Caco-2 (cell line): Measurements from ENCODE around the gene SNCB. TPM values are rescaled to one million over a fixed set of nuclear protein-coding genes. Genes with fewer than 3 reads are reported as not detected.

ENCODE experiments used
- BruUV-seq: library from RNA; stranded (reverse); fragments of 400-500 nt; replicated peaks from 2 replicates; lab custom pipeline; 2021; lab: Mats Ljungman, UMichigan
- CTCF ChIA-PET: fragments of 300-600 bp; sonication (Branson Sonifier 250); formaldehyde crosslinking; loops from one replicate; lab custom pipeline; 2022; ENCODE audit warnings: antibody characterized with exemption; lab: Charles Lee
- POLR2A ChIA-PET: fragments of 300-600 bp; sonication (Branson Sonifier 250); formaldehyde crosslinking; loops from one replicate; lab custom pipeline; 2022; ENCODE audit warnings: antibody characterized with exemption; lab: Charles Lee
- DNase-seq, 2 experiments: peaks; one replicate each; pipeline versions ENCODE4 v3.0.0 to v3.0.0-alpha.2; 2020 to 2022
- H3K27me3 ChIP-seq: replicated peaks from 2 replicates; pipeline ENCODE4 v1.6.0; 2011; ENCODE audit warnings: low read length; ENCODE audit not compliant: control insufficient read depth, insufficient read depth
- H3K36me3 ChIP-seq: 2 replicates; pipeline ENCODE4 v1.5.1; 2011; ENCODE audit warnings: low read length; ENCODE audit not compliant: control insufficient read depth, insufficient read depth
- H3K4me1 ChIP-seq: fragments of 250-450 bp; sonication (Bioruptor Pico); 2 replicates; pipeline ENCODE4 v1.5.1; 2020; ENCODE audit warnings: mild to moderate bottlenecking
- H3K4me3 ChIP-seq: 2 replicates; pipeline ENCODE4 v1.5.1; 2011; ENCODE audit warnings: low read depth, mild to moderate bottlenecking, control low read depth, low read length
- H3K9me3 ChIP-seq: fragments of 250-450 bp; sonication (Bioruptor Pico); 2 replicates; pipeline ENCODE4 v1.5.1; 2020; ENCODE audit warnings: mild to moderate bottlenecking, moderate library complexity
- H3K27ac Mint-ChIP-seq: one replicate; pipeline ENCODE4 v1.8.0; 2022; ENCODE audit warnings: mixed read lengths; ENCODE audit not compliant: unreplicated experiment
- H3K27me3 Mint-ChIP-seq: one replicate; pipeline ENCODE4 v1.8.0; 2022; ENCODE audit warnings: mixed read lengths; ENCODE audit not compliant: insufficient read depth, unreplicated experiment
- H3K36me3 Mint-ChIP-seq: one replicate; pipeline ENCODE4 v1.8.0; 2022; ENCODE audit warnings: mild to moderate bottlenecking, mixed read lengths; ENCODE audit not compliant: insufficient read depth, unreplicated experiment
- H3K4me1 Mint-ChIP-seq: one replicate; pipeline ENCODE4 v1.8.0; 2022; ENCODE audit warnings: low read depth, mixed read lengths; ENCODE audit not compliant: unreplicated experiment
- H3K4me3 Mint-ChIP-seq: one replicate; pipeline ENCODE4 v1.8.0; 2022; ENCODE audit warnings: mild to moderate bottlenecking, moderate library complexity, mixed read lengths; ENCODE audit not compliant: unreplicated experiment
- H3K9me3 Mint-ChIP-seq: one replicate; pipeline ENCODE4 v1.8.0; 2022; ENCODE audit warnings: mixed read lengths; ENCODE audit not compliant: unreplicated experiment
- CTCF ChIP-seq, 2 experiments: fragments of 200-600 bp in 1 of 2; IDR thresholded peaks; 1 replicate in 1 of 2; 2 replicates in 1 of 2; pipeline versions ENCODE4 v1.5.1 to v1.8.0; 2011 to 2022; ENCODE audit warnings: antibody characterized with exemption in 1 of 2, control low read depth in 1 of 2, inconsistent platforms in 1 of 2, low read depth in 1 of 2, low read length in 1 of 2, mild to moderate bottlenecking in 1 of 2, moderate library complexity in 1 of 2; ENCODE audit not compliant: insufficient read depth in 1 of 2, severe bottlenecking in 1 of 2, unreplicated experiment in 1 of 2
- intact Hi-C: fragments of 100-400 bp; cut with micrococcal nuclease; formaldehyde crosslinking; loops from one replicate; pipeline ENCODE4 v1.10.0; 2022; ENCODE audit not compliant: unreplicated experiment
- total RNA-seq: library from RNA; stranded (reverse); gene quantifications from 2 replicates; pipeline ENCODE4 v1.2.3, GENCODE V29; 2022

The SNCB gene
- total RNA-seq, 1 experiment from 2014 or later, result not detected

- H3K4me3 ChIP-seq, result no peak overlapping the region
- H3K4me1 Mint-ChIP-seq, result no peaks in the 10 kb centered on the region
- POLR2A ChIA-PET, result no interaction called here
- intact Hi-C loops, result no loop called here
- no peaks in the 10 kb centered on the region for H3K9me3 Mint-ChIP-seq
- H3K36me3 Mint-ChIP-seq, result no peaks in the 10 kb centered on the region
- H3K27ac Mint-ChIP-seq, result no peak overlapping the region
- no peaks in the 10 kb centered on the region for H3K9me3 ChIP-seq
- H3K36me3 ChIP-seq, result no peaks in the 10 kb centered on the region
- no peaks in the 10 kb centered on the region for H3K27me3 ChIP-seq
- H3K27me3 Mint-ChIP-seq, result peaks cover 11% of the 10 kb centered on the region
- no TSS peak for BruUV-seq
- no peak for TF ChIP-seq CTCF (IDR thresholded peaks at IDR 0.05; ENCODE audit: insufficient read depth in 1 of 2, low read depth in 1 of 2, low read length in 1 of 2, severe bottlenecking in 1 of 2, unreplicated experiment in 1 of 2)
- no peak for DNase-seq
- no peaks in the 10 kb centered on the region for H3K4me1 ChIP-seq
- no peak overlapping the region for H3K4me3 Mint-ChIP-seq
- CTCF ChIA-PET, result interaction anchor here (0.7 kb wide), 1 partner anchor 346 kb away, joined by 6 read pairs; no protein-coding TSS in a partner anchor
Observed at GRCh38 chr5:176665517-176665916, 35.2 kb upstream of the SNCB start.

DNA sequence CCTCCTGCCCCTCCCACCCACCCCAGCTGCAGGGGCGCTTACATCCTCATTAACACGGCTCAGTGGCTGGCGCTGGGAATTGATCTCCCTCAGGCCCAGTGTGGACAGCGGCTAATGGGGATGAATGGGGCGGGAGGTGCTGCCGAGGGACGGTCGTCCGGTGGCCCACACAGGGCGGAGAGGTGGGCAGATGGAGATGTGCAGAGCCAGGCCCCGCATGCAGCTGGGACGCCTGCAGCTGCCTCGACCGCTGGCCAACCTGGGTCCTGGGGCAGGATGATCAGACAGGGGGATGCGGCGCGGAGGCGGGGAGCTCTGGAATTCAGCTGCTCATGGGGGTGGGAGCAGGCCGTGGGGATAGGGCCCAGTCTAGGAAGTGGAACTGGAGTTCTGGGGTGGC lies 34.6 kb upstream of the SNCB start:
- intact Hi-C loops, result loop anchor here (5.0 kb wide), 2 partner anchors 147 to 447 kb away; partner anchors contain the start of gene UNC5A
- H3K9me3 Mint-ChIP-seq, result no peaks in the 10 kb centered on the region
- no peak for TF ChIP-seq CTCF (IDR thresholded peaks at IDR 0.05; ENCODE audit: insufficient read depth in 1 of 2, low read depth in 1 of 2, low read length in 1 of 2, severe bottlenecking in 1 of 2, unreplicated experiment in 1 of 2)
- no peaks in the 10 kb centered on the region for H3K9me3 ChIP-seq
- H3K27ac Mint-ChIP-seq, result no peak overlapping the region
- H3K4me3 ChIP-seq, result no peak overlapping the region
- no peaks in the 10 kb centered on the region for H3K36me3 ChIP-seq
- CTCF ChIA-PET, result no interaction called here
- H3K4me3 Mint-ChIP-seq, result no peak overlapping the region
- BruUV-seq, result no TSS peak
- no peaks in the 10 kb centered on the region for H3K36me3 Mint-ChIP-seq
- POLR2A ChIA-PET, result no interaction called here
- peaks cover 11% of the 10 kb centered on the region for H3K27me3 Mint-ChIP-seq
- no peaks in the 10 kb centered on the region for H3K4me1 Mint-ChIP-seq
- H3K4me1 ChIP-seq, result no peaks in the 10 kb centered on the region
- no peak for DNase-seq
- H3K27me3 ChIP-seq, result no peaks in the 10 kb centered on the region

DNA sequence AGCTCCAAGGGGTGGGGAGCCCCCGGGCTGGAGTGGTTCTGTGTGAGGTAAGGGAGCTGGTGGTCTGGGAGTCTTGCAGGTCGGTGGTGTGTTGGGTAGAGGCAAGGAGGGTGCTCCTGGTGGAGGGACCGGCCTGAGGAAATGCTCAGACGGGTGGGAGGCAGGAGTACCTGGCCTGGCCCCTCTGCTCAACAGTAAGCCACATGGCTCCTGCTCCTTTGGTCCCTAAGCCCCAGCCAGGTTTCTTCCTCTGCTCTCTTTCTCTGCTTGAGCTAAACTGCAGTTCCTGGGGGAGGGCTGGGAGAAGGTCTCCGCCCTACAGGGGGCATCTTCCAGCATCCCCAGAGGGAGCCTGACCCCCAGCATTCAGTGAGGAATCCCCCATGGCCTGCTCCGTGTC lies 34.1 kb upstream of the SNCB start:
- TF ChIP-seq CTCF (IDR thresholded peaks at IDR 0.05; ENCODE audit: insufficient read depth in 1 of 2, low read depth in 1 of 2, low read length in 1 of 2, severe bottlenecking in 1 of 2, unreplicated experiment in 1 of 2), result no peak
- DNase-seq, result no peak
- H3K4me1 ChIP-seq, result no peaks in the 10 kb centered on the region
- CTCF ChIA-PET, result no interaction called here
- Mint-ChIP-seq H3K27me3 (peaks cover 11% of the 10 kb centered on the region), H3K4me1 (no peaks in the 10 kb centered on the region), H3K9me3 (no peaks in the 10 kb centered on the region), H3K27ac (no peak overlapping the region), H3K4me3 (no peak overlapping the region), H3K36me3 (no peaks in the 10 kb centered on the region)
- no peaks in the 10 kb centered on the region for H3K27me3 ChIP-seq
- intact Hi-C loops, result loop anchor here (5.0 kb wide), 2 partner anchors 148 to 448 kb away; partner anchors contain the start of gene UNC5A
- H3K36me3 ChIP-seq, result no peaks in the 10 kb centered on the region
- no TSS peak for BruUV-seq
- H3K4me3 ChIP-seq, result no peak overlapping the region
- no peaks in the 10 kb centered on the region for H3K9me3 ChIP-seq
- POLR2A ChIA-PET, result no interaction called here
